DLD1 (cell line): ENCODE measurements around the gene ANKLE2.
"Not testable (repeated sequence)": the region's sequence is repeated elsewhere in the genome, so short reads cannot be mapped to it uniquely, and the experiment has no call there.

ENCODE experiments used
- in situ Hi-C: cut with HindIII; loops from 2 replicates; pipeline ENCODE4 v1.10.0; 2017; ENCODE audit warnings: low sequenced_read_pairs

Gene ANKLE2

GRCh38 chr12:132777614-132778013 is 16.0 kb upstream of the ANKLE2 start:
- in situ Hi-C loops: no loop called here

DNA sequence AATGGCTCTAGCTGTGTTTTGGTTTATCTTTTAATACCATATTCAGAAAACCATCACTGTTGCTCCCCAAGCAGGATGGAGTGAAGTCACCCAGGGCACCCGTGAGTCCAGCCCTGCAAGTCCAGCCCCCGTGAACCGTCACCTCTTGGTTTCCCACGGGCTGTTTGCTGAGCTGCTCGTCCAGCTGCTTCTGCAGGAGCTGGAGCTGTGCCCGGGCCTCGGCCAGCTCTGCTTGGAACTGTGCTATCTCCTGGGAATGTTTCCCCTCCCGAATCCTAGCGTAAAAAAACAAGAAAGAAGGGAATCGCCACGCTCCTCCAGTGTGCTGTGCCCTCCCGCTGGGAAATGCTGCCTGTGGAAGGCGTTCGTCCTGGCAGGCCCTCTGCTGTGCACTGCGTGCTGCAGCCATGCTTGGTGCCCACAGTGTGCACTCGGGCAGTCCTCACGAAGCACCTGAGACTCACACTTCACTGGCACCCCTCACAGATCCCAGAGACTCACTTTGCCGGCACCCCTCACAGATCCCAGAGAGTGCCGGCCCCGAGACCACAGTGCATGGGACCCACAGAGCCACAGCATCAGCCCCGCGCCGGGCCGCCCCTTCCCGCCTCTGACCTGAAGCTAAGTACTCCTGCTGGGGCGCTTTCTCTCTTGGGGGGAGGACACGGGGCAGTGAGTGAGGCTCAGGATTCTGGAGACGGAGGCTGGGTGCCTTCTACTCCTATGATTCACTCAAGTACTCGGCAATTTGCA is 15.4 kb upstream of the ANKLE2 start:
- in situ Hi-C loops: no loop called here

GRCh38 chr12:132776230-132776625 is 14.6 kb upstream of the ANKLE2 start:
- in situ Hi-C loops: not testable (repeated sequence)

GRCh38 chr12:132775502-132776229 is 14.0 kb upstream of the ANKLE2 start:
- in situ Hi-C loops: no loop called here

DNA sequence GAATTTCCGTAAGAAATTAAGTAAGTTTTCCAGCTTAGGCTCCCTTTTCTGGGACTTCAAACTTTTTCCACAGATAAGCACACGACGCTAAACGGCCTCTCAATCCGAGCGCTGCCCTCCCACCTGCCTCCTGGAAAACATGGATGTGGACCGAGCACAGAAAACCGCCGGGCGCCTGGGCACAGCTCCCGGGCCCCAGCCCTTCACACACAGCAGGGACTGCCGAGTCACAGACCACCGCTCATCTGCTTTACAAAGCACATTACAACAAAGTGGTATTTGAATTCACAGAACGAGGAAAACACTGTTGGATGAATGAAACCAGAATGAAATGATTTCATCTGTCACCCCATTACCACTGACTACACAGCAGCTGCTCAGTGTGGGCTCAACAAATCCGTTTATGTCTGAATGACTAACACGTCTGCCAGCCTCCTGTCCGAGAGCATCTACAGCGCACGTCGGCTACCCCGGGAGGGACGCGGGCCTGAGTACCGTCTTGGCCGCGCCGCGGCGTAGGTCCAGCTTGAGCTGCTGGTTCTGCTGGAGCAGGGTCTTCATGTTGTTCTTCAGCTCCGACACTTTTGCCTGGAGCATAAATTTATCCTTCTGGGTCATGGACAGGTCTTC is 13.1 kb upstream of the ANKLE2 start:
- in situ Hi-C loops: no loop called here

GRCh38 chr12:132774159-132774558 is 12.5 kb upstream of the ANKLE2 start:
- in situ Hi-C loops: no loop called here

DNA sequence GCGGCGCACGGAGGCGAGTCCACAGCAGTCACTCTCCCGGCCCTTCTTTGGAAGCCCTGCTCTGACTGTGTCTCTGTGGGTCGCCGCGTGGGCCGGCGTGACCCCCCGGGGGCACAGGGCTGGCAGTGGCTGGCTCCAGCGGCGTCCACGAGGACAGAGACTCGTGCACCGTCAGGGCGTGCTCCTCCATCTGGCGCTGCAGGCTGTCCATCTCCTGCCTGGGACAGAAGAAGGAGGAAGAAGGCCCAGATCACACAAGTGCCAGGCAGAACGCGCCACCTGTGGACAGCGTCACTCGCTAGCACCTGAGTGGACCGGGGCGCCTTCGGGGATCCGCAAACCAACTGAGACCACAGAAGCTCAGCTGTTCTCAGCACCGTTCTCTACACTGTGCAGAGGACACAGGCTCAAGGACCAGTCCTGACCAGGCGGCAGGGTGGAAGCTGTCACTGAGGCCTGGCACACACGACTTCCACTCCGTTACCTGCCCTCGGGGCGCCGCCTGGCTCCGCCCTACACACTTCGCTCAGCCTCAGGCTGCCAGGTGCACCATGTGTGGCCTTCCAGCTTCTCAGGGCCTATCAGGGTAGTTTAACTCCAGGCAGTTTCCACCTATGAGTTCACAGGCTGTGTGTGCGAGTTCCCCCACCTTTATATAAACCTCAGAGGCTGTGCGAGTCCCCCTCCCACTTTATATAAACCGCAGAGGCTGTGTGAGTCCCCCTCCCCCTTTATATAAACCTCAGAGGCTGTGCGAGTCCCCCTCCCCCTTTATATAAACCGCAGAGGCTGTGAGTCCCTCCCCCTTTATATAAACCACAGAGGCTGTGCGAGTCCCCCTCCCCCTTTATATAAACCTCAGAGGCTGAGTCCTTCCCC is 11.7 kb upstream of the ANKLE2 start:
- in situ Hi-C loops: no loop called here

DNA sequence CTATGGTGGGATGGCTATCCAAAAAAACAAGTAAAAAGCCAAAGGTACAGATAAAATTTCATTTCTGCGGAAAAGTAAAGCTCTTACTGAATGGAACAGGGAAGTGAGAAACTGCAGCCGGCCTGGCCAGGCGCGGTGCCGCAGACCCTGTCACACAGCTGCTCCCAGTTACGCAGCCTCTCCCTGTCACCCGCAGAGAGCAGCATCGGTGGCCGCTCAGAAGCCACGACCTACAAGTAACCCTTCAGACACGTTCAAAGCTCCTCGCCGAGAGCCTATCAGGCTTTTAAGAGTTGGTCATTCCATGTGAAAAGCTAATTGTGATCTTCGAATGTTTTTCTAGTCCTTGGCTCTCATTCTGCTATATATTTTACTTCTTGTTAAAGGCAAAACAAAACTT is 11.0 kb upstream of the ANKLE2 start:
- in situ Hi-C loops: no loop called here

DNA sequence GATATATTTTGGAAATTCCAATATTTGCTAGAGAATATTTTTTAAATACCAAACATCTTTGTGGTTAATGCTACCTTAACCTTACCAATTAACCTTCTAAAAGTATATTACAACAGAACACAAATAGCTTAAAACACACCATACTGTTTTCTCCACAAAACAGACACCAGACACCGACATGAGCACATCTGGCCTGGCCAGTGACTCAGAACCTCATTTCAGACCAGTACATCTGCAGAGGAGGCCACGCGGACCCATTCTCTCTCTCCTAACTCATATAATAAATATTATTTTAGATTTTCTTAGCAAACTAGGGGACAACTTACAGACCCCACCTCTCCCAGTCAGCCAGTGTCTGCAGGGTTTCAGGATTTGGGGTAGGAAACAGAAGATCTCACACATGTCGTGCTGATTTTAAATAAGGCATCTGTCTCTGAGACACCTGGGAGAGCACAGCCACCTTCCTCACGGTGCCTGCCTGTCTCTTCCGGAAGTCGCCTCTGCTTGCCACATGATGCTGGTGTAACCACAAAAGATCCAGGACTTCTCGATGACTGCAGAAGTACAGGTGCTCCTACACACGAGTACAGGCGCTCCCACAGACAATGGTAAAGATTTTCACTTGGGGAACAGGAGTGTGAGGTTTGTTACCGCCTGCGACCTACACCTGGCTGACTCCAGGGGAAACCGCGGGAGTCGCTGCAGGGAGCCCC is 9.7 kb upstream of the ANKLE2 start:
- in situ Hi-C loops: no loop called here

- in situ Hi-C loops: no loop called here
These were observed 4.9 kb upstream of the ANKLE2 start for GRCh38 chr12:132766380-132767085.

GRCh38 chr12:132765361-132765760 is 3.7 kb upstream of the ANKLE2 start:
- in situ Hi-C loops: no loop called here

DNA sequence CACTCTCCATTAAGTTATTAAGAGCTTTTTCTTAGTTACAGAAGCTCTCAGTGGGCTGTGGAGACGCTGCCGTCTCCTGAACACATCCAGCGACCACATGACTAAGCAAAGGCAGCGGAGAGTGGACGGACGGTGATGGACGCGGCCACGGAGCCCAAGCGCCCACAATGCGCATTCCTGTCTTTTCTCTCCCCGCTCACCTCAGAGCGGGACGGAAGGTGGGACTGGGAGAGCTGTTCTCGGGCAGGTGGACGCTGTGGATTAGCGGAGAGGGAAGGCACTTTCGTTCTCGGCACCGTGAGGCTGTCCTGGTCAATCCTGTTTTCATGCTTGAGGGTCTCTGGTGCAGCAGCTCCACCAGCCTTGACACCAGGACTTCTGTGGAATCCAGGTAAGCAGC is 2.6 kb upstream of the ANKLE2 start:
- in situ Hi-C loops: no loop called here

GRCh38 chr12:132761921-132762583 is 420 bp upstream of the ANKLE2 start:
- in situ Hi-C loops: no loop called here

GRCh38 chr12:132759359-132759758 is 2.3 kb downstream of the ANKLE2 start:
- in situ Hi-C loops: no loop called here

DNA sequence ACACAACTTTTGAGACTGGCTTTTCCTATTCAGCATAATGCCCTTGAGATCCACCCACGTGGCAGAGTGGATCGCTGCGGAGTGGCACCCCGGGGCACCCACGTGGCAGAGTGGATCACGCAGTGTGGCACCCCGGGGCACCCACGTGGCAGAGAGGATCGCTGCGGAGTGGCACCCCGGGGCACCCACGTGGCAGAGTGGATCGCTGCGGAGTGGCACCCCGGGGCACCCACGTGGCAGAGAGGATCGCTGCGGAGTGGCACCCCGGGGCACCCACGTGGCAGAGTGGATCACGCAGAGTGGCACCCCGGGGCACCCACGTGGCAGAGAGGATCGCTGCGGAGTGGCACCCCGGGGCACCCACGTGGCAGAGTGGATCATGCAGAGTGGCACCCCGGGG is 2.8 kb downstream of the ANKLE2 start:
- in situ Hi-C loops: not testable (repeated sequence)

GRCh38 chr12:132754160-132754932 is 7.3 kb downstream of the ANKLE2 start:
- in situ Hi-C loops: no loop called here

DNA sequence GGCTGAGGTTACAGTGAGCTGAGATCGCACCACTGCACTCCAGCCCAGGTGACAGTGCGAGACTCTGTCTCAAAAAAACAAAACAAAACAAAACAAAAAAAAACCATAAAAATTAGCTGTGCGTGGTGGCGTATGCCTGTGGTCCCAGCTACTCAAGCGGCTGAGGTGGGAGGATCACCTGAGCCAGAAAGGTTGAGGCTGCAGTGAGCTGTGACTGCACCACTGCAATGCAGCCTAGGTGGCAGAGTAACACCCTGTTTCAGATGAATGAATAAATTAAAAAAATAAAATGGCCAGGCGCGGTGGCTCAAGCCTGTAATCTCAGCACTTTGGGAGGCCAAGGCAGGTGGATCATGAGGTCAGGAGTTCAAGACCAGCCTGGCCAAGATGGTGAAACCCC is 8.0 kb downstream of the ANKLE2 start:
- in situ Hi-C loops: not testable (repeated sequence)

DNA sequence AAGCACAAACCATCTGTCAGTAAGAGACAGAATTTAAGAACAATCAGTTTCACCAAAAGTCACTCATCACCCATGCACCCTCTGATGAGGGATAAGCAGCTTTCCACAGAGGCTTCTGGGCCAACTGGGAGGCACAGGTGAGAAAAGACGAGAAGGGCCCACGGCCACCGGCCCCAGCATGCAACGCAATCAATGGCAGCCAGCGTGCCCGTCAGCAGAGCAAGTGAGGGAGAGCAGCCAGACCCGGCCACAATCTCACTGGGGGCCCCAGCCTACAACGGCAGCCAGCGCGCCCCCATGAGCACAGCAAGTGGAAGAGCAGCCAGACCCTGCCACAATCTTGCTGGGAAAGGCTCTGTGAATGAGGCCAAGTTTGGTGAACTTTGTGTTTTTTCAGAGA is 13.3 kb downstream of the ANKLE2 start:
- in situ Hi-C loops: loop anchor here (10.0 kb wide), 1 partner anchor 66 kb away; no protein-coding TSS in a partner anchor
